HepG2 (cell line): ENCODE results near the gene CD248. TPM values are rescaled to one million over a fixed set of nuclear protein-coding genes. Genes with fewer than 3 reads are reported as not detected.

Source experiments
- MED8 ChIP-seq: sonication (generic); formaldehyde crosslinking; IDR thresholded peaks from 2 replicates; pipeline ENCODE4 v1.8.1; 2023; ENCODE audit warnings: mild to moderate bottlenecking, missing genetic modification reagents; ENCODE audit not compliant: insufficient replicate concordance
- NAIF1 ChIP-seq: sonication (generic); formaldehyde crosslinking; IDR thresholded peaks from 2 replicates; pipeline ENCODE4 v1.5.0; 2020; ENCODE audit warnings: mild to moderate bottlenecking, missing genetic modification reagents, borderline replicate concordance
- NFE2 ChIP-seq: sonication (generic); formaldehyde crosslinking; IDR thresholded peaks from 2 replicates; pipeline ENCODE4 v1.4.0; 2020; ENCODE audit warnings: missing genetic modification reagents
- SMAD9 ChIP-seq: sonication (generic); formaldehyde crosslinking; IDR thresholded peaks from 2 replicates; pipeline ENCODE4 v1.5.1; 2020; ENCODE audit warnings: mild to moderate bottlenecking, missing genetic modification reagents
- TBX2 ChIP-seq: sonication (generic); formaldehyde crosslinking; IDR thresholded peaks from 2 replicates; pipeline ENCODE4 v1.5.0; 2020; ENCODE audit warnings: missing genetic modification reagents, mild to moderate bottlenecking, borderline replicate concordance
- TRAFD1 ChIP-seq: sonication (generic); formaldehyde crosslinking; IDR thresholded peaks from 2 replicates; pipeline ENCODE4 v1.5.1; 2020; ENCODE audit warnings: missing genetic modification reagents, mild to moderate bottlenecking, borderline replicate concordance
- ZNF530 ChIP-seq: sonication (generic); formaldehyde crosslinking; IDR thresholded peaks from 2 replicates; pipeline ENCODE4 v1.5.0; 2020; ENCODE audit warnings: low read depth, mild to moderate bottlenecking, missing genetic modification reagents
- ZNF761 ChIP-seq: sonication (generic); formaldehyde crosslinking; conservative IDR thresholded peaks from 2 replicates; pipeline ENCODE4 v1.4.0; 2020; ENCODE audit warnings: mild to moderate bottlenecking, missing genetic modification reagents
- ZSCAN30 ChIP-seq: sonication (generic); formaldehyde crosslinking; IDR thresholded peaks from 2 replicates; pipeline ENCODE4 v1.5.0; 2020; ENCODE audit warnings: mild to moderate bottlenecking, missing genetic modification reagents
- polyA plus RNA-seq, 8 experiments: library from polyadenylated mRNA; depleted of rRNA in 3 of 8; stranded (reverse) in 7 of 8; unstranded in 1 of 8; fragments of >200 nt; fragmentation: Illumina TruSeq in 4 of 8; extraction: Trizol in 4 of 8; gene quantifications; 2 replicates each; pipeline versions ENCODE4 v1.2.1 to v1.2.3, GENCODE V29; 2011 to 2016; ENCODE audit warnings: low read depth in 4 of 8, missing spikeins in 1 of 8, mixed read lengths in 1 of 8; ENCODE audit not compliant: insufficient read depth in 1 of 8
- total RNA-seq, 5 experiments: library from RNA; depleted of rRNA; stranded (reverse); fragments of >200 nt; fragmentation: Illumina TruSeq; extraction: Trizol; gene quantifications; 2 replicates each; pipeline ENCODE4 v1.2.3, GENCODE V29; 2016; ENCODE audit warnings: low read depth in 1 of 5
- TF ChIP-seq, protein P1 (sequence below): sonication (generic); formaldehyde crosslinking; IDR thresholded peaks from 2 replicates; pipeline ENCODE4 v1.8.1; 2023; ENCODE audit warnings: mild to moderate bottlenecking, inconsistent platforms, moderate library complexity, missing genetic modification reagents, borderline replicate concordance

The CD248 gene
- total and polyA plus RNA-seq, 2 of the 13 experiments (the other 11 are each of a cell fraction or from before 2014, with no cell fraction given) = 0.25 to 0.35 TPM

- TF ChIP-seq ZSCAN30 (CRISPR knock-in tag) (no peak), NAIF1 (CRISPR knock-in tag) (0 out of 2 replicates have a peak, but pooled peaks have one; percentile 71), MED8 (CRISPR knock-in tag) (no peak), TRAFD1 (CRISPR knock-in tag) (no peak), TBX2 (no peak; the same call in 1 of the 2 replicates), SMAD9 (CRISPR knock-in tag) (no peak), NFE2 (CRISPR knock-in tag) (no peak), ZNF530 (no peak), ZNF761 (CRISPR knock-in tag) (0 out of 2 replicates have a peak, but pooled peaks have one; percentile 63)
- TF ChIP-seq, protein P1, sequence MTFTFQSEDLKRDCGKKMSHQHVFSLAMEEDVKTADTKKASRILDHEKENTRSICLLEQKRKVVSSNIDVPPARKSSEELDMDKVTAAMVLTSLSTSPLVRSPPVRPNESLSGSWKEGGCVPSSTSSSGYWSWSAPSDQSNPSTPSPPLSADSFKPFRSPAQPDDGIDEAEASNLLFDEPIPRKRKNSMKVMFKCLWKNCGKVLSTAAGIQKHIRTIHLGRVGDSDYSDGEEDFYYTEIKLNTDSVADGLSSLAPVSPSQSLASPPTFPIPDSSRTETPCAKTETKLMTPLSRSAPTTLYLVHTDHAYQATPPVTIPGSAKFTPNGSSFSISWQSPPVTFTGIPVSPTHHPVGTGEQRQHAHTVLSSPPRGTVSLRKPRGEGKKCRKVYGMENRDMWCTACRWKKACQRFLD (CRISPR knock-in tag) = no peak
Observed at GRCh38 chr11:66344550-66345315, 27.9 kb upstream of the CD248 start, which contains the start of gene BRMS1 (continued).
